Sigmoid colon (tissue), 4 donors: Measurements from ENCODE around the gene TMEM164.

Experiments used
- POLR2AphosphoS5 ChIP-seq, 4 donors: sonication (generic); formaldehyde crosslinking; IDR thresholded peaks; one replicate each; pipeline ENCODE4 v1.6.1; 2017; ENCODE audit warnings: antibody characterized with exemption in 4 of 4
- TF ChIP-seq, protein P1 (sequence below), 4 experiments: fragments of 450-650 bp in 3 of 4; fragments of 200-600 bp in 1 of 4; IDR thresholded peaks; one replicate each; pipeline ENCODE4 v1.5.1; 2016 to 2019; ENCODE audit warnings: antibody characterized with exemption in 4 of 4, mild to moderate bottlenecking in 3 of 4, moderate library complexity in 2 of 4

DNA sequence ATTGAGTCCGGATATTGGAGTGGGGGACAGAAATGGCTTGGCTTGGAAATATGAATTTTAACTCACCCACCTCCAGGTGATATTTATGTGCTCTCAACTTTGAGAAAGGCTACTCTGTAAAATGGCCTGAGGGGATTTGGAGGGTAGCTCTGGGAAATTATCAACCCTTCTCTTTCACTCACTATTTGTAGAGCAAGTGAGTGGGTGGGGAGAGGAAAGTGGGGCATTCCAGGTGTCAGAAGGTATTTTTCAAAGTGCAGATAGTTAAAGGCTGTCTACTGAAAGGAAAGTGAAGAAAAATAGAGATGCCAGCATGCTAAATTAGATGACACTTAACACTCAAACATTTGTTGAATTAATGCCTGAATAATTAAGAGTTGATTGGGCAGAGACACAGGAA, 44.1 kb downstream of the TMEM164 start:
- no peak for TF ChIP-seq POLR2AphosphoS5 (IDR thresholded peaks at IDR 0.05)
- TF ChIP-seq, protein P1, sequence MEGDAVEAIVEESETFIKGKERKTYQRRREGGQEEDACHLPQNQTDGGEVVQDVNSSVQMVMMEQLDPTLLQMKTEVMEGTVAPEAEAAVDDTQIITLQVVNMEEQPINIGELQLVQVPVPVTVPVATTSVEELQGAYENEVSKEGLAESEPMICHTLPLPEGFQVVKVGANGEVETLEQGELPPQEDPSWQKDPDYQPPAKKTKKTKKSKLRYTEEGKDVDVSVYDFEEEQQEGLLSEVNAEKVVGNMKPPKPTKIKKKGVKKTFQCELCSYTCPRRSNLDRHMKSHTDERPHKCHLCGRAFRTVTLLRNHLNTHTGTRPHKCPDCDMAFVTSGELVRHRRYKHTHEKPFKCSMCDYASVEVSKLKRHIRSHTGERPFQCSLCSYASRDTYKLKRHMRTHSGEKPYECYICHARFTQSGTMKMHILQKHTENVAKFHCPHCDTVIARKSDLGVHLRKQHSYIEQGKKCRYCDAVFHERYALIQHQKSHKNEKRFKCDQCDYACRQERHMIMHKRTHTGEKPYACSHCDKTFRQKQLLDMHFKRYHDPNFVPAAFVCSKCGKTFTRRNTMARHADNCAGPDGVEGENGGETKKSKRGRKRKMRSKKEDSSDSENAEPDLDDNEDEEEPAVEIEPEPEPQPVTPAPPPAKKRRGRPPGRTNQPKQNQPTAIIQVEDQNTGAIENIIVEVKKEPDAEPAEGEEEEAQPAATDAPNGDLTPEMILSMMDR (IDR thresholded peaks at IDR 0.05), result no peak
